ENCODE measurements around the gene FRMD5. TPM values are rescaled to one million over a fixed set of nuclear protein-coding genes. Genes with fewer than 3 reads are reported as not detected.
A peak's percentile ranks its signal among the peaks of the same experiment; 100 is the strongest.

The FRMD5 gene
- total and polyA plus RNA-seq, 2 experiments from 2014 or later: 5.9 to 10.1 TPM

DNA sequence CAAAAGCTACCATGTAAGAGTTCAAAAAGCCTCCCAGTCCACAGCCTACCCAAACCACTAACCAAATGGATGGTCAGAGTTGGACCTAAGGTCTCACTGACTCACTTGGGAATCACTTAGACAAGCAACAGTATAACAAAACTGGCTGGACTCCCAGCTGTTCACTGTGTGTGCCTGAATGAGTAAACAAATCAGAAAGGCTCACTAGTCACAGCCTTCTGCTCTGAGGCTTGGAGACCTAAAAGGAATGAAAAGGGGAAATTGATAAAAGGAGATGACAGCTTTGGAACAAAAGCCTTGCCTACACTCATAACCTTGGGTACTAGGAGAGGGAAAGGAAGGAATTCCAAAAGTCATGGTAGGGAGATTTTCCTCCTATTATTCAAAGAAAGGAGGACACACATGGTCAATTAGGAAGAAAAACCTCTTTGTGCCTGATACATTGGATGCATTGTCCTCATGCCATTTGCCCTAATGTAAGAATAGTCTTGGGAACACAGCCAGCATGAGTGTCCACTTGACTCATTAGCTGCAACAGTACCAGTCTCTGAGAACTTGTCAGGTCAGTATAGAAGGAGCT, 92.3 kb downstream of the FRMD5 start:
- Histone ChIP-seq H3K9me2 (ENCODE audit: insufficient read depth) (no peaks in the 10 kb centered on the region), H4K20me1 (replicated peaks; ENCODE audit: insufficient read depth) (0 out of 2 replicates have a peak, but pooled peaks cover 7% of the 10 kb centered on the region), H3K27ac (ENCODE audit: low read depth) (0 out of 2 replicates have a peak overlapping the region, but pooled peaks have one; percentile 28), H3K27me3 (ENCODE audit: insufficient read depth) (no peaks in the 10 kb centered on the region), H3K79me2 (replicated peaks; ENCODE audit: insufficient read depth) (no peaks in the 10 kb centered on the region), H3K4me2 (no peak overlapping the region), H3K36me3 (ENCODE audit: insufficient read depth) (no peaks in the 10 kb centered on the region), H3K4me1 (ENCODE audit: insufficient read depth) (peaks cover 21% of the 10 kb centered on the region), H2AFZ (no peak overlapping the region), H3K4me3 (no peak overlapping the region), H3F3A (replicated peaks; ENCODE audit: low read depth) (no peaks in the 10 kb centered on the region)
- Mint-ChIP-seq H3K27ac (peak overlapping the region; percentile 21; the same call in 1 of the 2 replicates), H3K27me3 (ENCODE audit: insufficient read depth, low read depth, poor library complexity) (peaks cover 2% of the 10 kb centered on the region), H3K4me1 (peaks cover 22% of the 10 kb centered on the region), H3K9me3 (no peaks in the 10 kb centered on the region), H3K36me3 (ENCODE audit: low read depth) (no peaks in the 10 kb centered on the region), H3K4me3 (no peak overlapping the region)
- TF ChIP-seq EZH2 (IDR thresholded peaks at IDR 0.05; ENCODE audit: low read depth, unreplicated experiment): no peak
- TF ChIP-seq POLR2AphosphoS5 (IDR thresholded peaks at IDR 0.05; ENCODE audit: low read depth): no peak
- TF ChIP-seq CREB1 (CRISPR knock-in tag; IDR thresholded peaks at IDR 0.05; ENCODE audit: low read depth): no peak
- TF ChIP-seq, protein P1, sequence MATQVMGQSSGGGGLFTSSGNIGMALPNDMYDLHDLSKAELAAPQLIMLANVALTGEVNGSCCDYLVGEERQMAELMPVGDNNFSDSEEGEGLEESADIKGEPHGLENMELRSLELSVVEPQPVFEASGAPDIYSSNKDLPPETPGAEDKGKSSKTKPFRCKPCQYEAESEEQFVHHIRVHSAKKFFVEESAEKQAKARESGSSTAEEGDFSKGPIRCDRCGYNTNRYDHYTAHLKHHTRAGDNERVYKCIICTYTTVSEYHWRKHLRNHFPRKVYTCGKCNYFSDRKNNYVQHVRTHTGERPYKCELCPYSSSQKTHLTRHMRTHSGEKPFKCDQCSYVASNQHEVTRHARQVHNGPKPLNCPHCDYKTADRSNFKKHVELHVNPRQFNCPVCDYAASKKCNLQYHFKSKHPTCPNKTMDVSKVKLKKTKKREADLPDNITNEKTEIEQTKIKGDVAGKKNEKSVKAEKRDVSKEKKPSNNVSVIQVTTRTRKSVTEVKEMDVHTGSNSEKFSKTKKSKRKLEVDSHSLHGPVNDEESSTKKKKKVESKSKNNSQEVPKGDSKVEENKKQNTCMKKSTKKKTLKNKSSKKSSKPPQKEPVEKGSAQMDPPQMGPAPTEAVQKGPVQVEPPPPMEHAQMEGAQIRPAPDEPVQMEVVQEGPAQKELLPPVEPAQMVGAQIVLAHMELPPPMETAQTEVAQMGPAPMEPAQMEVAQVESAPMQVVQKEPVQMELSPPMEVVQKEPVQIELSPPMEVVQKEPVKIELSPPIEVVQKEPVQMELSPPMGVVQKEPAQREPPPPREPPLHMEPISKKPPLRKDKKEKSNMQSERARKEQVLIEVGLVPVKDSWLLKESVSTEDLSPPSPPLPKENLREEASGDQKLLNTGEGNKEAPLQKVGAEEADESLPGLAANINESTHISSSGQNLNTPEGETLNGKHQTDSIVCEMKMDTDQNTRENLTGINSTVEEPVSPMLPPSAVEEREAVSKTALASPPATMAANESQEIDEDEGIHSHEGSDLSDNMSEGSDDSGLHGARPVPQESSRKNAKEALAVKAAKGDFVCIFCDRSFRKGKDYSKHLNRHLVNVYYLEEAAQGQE (IDR thresholded peaks at IDR 0.05; ENCODE audit: unreplicated experiment): no peak
- no peak for TF ChIP-seq NANOG (IDR thresholded peaks at IDR 0.05; ENCODE audit: borderline replicate concordance)
- DNase-seq (ENCODE audit: low spot score) (no peak), ATAC-seq (no peak; the same call in 2 of the 3 replicates)

DNA sequence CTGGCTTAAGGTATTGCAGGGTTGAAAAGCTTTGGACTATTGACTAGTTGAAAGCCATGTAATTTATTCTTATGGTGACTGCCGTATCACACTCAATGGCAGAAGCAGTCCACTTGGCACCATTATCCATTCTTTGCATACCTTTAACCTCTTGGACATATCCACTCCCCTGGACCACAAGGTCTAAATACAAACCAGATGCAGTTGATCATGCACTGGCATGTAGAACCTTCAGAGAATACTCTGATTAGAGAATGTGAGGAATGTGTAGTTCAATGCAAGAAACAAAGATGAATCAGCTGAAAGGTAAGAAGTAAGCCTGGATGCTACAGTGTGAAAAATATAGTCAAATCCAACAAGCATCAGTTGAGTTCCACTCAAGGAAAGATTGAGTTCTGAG, 93.1 kb downstream of the FRMD5 start:
- Histone ChIP-seq H3K4me3 (no peak overlapping the region), H3K36me3 (ENCODE audit: insufficient read depth) (no peaks in the 10 kb centered on the region), H3F3A (replicated peaks; ENCODE audit: low read depth) (no peaks in the 10 kb centered on the region), H3K9me2 (ENCODE audit: insufficient read depth) (no peaks in the 10 kb centered on the region), H3K27me3 (ENCODE audit: insufficient read depth) (no peaks in the 10 kb centered on the region), H4K20me1 (replicated peaks; ENCODE audit: insufficient read depth) (0 out of 2 replicates have a peak, but pooled peaks cover 7% of the 10 kb centered on the region), H3K27ac (ENCODE audit: low read depth) (no peak overlapping the region), H3K4me2 (no peak overlapping the region), H3K4me1 (ENCODE audit: insufficient read depth) (peaks cover 12% of the 10 kb centered on the region), H3K79me2 (replicated peaks; ENCODE audit: insufficient read depth) (no peaks in the 10 kb centered on the region), H2AFZ (no peak overlapping the region)
- DNase-seq (ENCODE audit: low spot score) (no peak), ATAC-seq (no peak)
- Mint-ChIP-seq H3K4me1 (peaks cover 16% of the 10 kb centered on the region), H3K27me3 (ENCODE audit: insufficient read depth, low read depth, poor library complexity) (peaks cover 2% of the 10 kb centered on the region), H3K4me3 (no peak overlapping the region), H3K9me3 (no peaks in the 10 kb centered on the region), H3K36me3 (ENCODE audit: low read depth) (no peaks in the 10 kb centered on the region), H3K27ac (no peak overlapping the region; the same call in 1 of the 2 replicates)
- no peak for TF ChIP-seq ZNF331 (CRISPR knock-in tag; IDR thresholded peaks at IDR 0.05; ENCODE audit: low read depth)
- TF ChIP-seq ZNF114 (CRISPR knock-in tag; IDR thresholded peaks at IDR 0.05): no peak
- TF ChIP-seq EZH2phosphoT487 (IDR thresholded peaks at IDR 0.05; ENCODE audit: unreplicated experiment): no peak
- TF ChIP-seq, protein P1 (IDR thresholded peaks at IDR 0.05; ENCODE audit: unreplicated experiment): no peak

Data from GM23338 (cell line).